Esophagus muscularis mucosa (tissue), 4 donors: ENCODE data around the gene ACSF3.

Experiments
- EP300 ChIP-seq: sonication (generic); formaldehyde crosslinking; IDR thresholded peaks from one replicate; pipeline ENCODE4 v1.6.1; 2017; ENCODE audit warnings: antibody characterized with exemption
- POLR2A ChIP-seq: fragments of 450-650 bp; IDR thresholded peaks from one replicate; pipeline ENCODE4 v1.6.1; 2017; ENCODE audit warnings: antibody characterized with exemption, moderate library complexity, mild to moderate bottlenecking, low read depth
- POLR2AphosphoS5 ChIP-seq, 2 donors: sonication (generic); formaldehyde crosslinking; IDR thresholded peaks; one replicate each; pipeline ENCODE4 v1.6.1; 2017; ENCODE audit warnings: antibody characterized with exemption in 2 of 2
- TF ChIP-seq, protein P1 (sequence below), 3 experiments: fragments of 200-600 bp in 2 of 3; fragments of 450-650 bp in 1 of 3; sonication (generic) in 2 of 3; IDR thresholded peaks; one replicate each; pipeline ENCODE4 v1.5.1; 2017 to 2019; ENCODE audit warnings: antibody characterized with exemption in 3 of 3, mild to moderate bottlenecking in 2 of 3, moderate library complexity in 1 of 3

GRCh38 chr16:89108416-89108815, 14.8 kb downstream of the ACSF3 start:
- TF ChIP-seq, protein P1, sequence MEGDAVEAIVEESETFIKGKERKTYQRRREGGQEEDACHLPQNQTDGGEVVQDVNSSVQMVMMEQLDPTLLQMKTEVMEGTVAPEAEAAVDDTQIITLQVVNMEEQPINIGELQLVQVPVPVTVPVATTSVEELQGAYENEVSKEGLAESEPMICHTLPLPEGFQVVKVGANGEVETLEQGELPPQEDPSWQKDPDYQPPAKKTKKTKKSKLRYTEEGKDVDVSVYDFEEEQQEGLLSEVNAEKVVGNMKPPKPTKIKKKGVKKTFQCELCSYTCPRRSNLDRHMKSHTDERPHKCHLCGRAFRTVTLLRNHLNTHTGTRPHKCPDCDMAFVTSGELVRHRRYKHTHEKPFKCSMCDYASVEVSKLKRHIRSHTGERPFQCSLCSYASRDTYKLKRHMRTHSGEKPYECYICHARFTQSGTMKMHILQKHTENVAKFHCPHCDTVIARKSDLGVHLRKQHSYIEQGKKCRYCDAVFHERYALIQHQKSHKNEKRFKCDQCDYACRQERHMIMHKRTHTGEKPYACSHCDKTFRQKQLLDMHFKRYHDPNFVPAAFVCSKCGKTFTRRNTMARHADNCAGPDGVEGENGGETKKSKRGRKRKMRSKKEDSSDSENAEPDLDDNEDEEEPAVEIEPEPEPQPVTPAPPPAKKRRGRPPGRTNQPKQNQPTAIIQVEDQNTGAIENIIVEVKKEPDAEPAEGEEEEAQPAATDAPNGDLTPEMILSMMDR (IDR thresholded peaks at IDR 0.05) = no peak
- TF ChIP-seq EP300 = no peak
- TF ChIP-seq POLR2AphosphoS5 (IDR thresholded peaks at IDR 0.05) = no peak
- no peak for TF ChIP-seq POLR2A
